Nucleus accumbens (tissue), 56 donors: ENCODE measurements around the gene RTL10.

Experiments used
- DNase-seq, 56 donors: peaks; one replicate each; lab custom pipeline; 2025; lab: John Stamatoyannopoulos, UW

RTL10 gene

GRCh38 chr22:19831016-19831415 lies 23.7 kb downstream of the RTL10 start:
- DNase-seq: no peak

- DNase-seq: no peak
These were observed 26.7 kb downstream of the RTL10 start for GRCh38 chr22:19828035-19828401.

- DNase-seq: no peak
These were observed 27.2 kb downstream of the RTL10 start for GRCh38 chr22:19827341-19828034.

DNA sequence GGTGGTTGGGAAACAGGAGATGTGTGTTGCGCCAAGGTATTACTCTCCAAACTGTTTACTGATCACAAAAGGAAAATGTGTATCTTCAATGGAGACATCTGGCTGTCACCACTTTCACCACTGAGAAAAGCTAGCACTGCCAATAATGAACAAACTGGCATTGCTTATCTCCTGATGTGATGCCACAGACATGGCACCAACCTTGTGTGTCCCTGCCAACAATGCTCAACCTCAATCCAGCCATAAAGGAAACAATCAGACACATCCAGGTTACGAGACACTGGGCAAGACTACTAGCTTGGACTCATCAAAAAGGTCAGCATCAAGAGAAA lies 28.1 kb downstream of the RTL10 start:
- DNase-seq: no peak

- DNase-seq: no peak
These were observed 28.6 kb downstream of the RTL10 start for GRCh38 chr22:19825904-19826618.

DNA sequence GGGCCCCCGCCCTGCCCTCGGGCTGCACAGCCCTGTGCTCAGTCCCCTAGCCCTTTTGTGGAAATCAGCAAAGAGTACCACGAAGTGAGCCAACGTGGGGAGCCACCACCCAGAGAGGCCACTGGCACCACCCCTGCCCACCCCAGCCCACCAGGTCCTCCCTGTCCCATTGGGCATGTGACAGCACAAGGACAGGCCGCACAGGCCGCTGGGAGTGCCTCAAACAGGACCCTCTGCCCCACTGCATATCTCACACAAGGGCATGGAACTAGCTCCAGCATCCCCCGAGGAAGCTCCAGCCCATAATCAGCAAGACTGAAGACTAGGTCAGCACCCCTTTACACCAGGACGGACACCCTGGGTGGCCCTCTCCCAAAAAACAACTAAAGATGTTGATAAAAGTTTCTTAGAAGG lies 29.7 kb downstream of the RTL10 start:
- DNase-seq: no peak

DNA sequence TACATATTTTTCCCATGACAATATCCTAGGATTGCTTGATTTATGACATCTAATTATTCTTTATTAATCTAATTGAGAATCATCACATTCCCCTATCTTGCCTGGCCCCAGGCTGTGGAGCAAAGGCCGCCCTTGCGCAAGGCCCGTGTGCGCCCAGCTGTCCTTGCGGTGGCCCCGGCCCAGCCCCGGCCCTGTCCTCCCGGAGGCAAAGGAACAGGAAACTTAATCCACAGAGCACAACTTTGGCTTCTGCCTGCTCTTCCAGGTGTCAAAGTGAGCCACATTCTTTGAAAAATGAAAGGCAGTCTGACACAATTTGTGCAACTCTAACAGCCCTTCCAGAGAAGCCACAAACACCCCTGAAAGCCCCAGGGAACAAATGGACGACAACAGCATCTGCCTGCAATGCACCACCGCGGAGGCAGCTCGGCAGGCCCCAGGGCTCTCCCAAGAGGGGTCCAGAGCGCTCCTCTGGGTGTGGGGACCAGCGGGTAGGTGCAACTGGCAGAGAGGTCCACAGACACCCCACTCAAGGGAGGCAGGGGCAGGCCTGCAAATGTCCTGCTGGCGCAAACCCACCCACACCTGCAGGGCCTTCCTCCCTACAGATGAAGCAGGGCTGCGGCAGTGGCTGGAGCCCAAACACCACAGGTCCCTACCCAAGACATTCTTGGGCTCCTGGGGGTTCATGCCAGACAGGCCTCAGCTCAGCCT lies 30.3 kb downstream of the RTL10 start:
- DNase-seq: no peak

- no peak for DNase-seq
These were observed 30.8 kb downstream of the RTL10 start for GRCh38 chr22:19823902-19824211.

DNA sequence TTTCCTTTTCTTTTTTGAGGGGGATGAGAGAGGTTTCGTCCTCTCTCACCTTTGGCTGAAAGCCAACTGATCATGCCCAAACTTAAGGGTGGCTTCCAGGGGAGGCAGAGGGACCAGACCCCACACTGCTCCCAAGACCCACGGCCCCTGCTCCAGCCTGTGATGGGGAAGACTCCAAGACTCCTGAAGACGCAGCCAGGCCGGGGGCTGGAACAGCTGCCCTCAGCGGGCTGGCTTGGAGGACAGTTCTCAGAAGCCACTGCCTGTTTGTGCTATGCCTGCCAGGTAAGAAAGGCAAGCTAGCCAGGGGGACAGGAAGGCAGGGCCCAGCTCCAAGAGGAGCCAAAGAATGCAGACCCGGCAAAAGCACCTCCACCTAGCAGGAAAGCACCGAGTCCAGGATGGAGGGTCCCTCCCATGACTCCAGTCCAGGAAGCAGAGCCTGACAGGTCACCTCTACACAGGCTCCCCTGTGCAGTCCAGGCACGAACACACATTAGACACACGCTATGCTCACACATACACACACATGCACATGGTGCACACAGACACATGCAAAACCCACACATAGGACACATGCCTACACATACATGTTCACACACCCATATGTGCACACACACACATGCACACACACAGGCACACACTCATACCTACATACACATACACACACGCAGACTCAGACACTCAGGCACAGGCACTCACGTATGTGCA lies 31.3 kb downstream of the RTL10 start:
- DNase-seq: no peak

DNA sequence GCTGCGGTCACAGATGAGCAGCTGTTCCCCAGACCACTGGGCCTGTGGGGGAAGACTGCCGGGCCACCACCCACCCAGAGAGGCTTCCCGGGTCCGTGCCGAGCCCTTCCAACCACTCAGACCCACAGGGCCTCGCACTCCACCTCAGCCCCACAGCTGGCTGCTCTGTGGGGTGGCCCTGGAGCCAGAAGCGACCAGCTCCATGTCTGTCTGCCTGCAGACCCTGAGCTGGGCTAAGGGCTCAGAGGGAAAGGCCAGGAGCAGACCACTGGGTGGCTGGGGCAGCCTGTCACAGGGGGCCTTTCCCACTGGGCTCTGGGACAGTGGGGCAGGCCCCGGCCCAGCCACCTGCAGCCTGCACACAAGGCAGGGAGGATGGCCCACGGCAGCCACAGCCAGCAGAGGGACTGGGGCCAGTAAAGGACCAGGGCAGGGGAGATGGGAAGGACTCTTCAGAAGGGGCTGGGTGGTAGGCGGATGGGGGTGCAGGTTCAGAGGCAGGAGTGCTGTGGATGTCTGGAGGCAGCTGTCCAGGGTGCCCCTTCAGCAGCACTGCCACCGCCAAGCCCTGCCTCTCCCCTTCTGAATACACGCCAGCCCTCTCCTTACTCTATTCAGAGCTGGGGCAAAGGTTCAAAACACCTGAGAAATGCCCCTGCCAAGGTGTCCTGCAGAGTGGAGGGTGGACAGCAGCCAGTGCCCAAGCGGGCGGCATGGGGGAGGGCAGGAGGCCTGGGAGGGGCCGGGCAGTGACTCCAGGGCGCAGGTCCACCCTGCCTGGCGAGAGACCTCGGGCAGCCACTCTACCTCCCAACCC lies 32.2 kb downstream of the RTL10 start:
- no peak for DNase-seq

- DNase-seq: no peak
These were observed 33.0 kb downstream of the RTL10 start for GRCh38 chr22:19821523-19822300.

- no peak for DNase-seq
These were observed 33.7 kb downstream of the RTL10 start for GRCh38 chr22:19820880-19821522.

- DNase-seq: no peak
These were observed 34.5 kb downstream of the RTL10 start for GRCh38 chr22:19819911-19820879.

GRCh38 chr22:19819208-19819910 lies 35.3 kb downstream of the RTL10 start:
- DNase-seq: no peak

DNA sequence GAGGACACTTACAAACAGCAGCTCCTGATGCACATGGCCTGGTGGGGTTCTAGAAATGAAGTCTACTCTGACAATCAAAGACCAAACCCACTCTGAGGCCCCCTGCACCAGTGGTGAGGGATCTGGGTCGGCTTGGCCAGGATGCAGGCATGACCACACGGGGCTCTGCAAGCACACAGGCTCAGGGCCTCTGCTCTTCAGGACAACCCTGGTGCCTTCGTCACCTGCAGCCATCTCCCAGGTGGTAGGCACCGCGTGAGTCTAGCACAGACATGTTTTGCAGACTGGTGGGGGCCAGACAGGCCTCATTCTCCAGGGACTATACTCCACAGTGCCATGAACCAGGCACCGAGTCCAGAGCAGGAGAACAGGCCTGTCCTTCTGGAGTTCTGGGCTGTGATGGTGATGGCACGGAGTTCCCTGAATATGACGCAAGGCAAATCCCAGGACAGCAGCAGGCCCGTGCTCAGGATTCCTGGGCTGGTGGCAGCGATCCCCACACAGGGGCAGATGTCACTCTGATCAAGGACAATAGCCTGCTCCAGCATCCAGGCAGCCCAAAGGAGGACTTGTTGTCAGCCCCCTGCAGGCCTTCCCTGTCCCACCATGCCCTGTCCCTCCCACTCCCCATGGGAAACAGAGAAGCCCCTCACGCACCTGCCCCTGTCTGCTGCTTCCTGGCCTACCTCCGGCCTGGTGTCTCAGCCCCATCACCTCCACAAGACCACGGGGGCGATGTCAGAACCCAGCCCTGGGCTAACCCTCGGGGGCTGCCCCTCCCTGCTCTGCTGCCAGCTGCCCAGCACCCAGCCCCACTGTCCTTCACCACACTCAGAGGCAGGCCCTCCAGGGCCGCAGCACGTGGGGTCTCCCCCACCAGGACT lies 36.1 kb downstream of the RTL10 start:
- no peak for DNase-seq

GRCh38 chr22:19816372-19817119 lies 38.1 kb downstream of the RTL10 start:
- DNase-seq: no peak
